Erythroblast (primary cell): ENCODE data around the gene PEX11A.

Experiments
- GATA1 ChIP-seq: IDR thresholded peaks from 2 replicates; pipeline ENCODE4 v1.6.1; 2011; ENCODE audit warnings: low read depth, mild to moderate bottlenecking, control low read depth, low read length, moderate library complexity
- POLR2A ChIP-seq: IDR thresholded peaks from 2 replicates; pipeline ENCODE4 v1.6.1; 2011; ENCODE audit warnings: mild to moderate bottlenecking, low read length

- no peak for TF ChIP-seq POLR2A
- no peak for TF ChIP-seq GATA1
Measured at GRCh38 chr15:89679212-89679611, 11.3 kb downstream of the PEX11A start, which contains the start of gene PLIN1.
